Stimulated activated naive B cell treated with anti-CD40 and anti-IgM and Interleukin-4, amounts not matched to agents 10 μg/mL and 1 μg/mL and 100 μg/mL, for 72 hours (primary cell): ENCODE measurements around the gene MCIDAS.

Source experiments
- ATAC-seq, 2 donors: fragments of 150-1000 bp; cut with Tn5 transposase; replicated peaks; 2 replicates each; pipeline ENCODE4 v1.10.0; 2021; ENCODE audit warnings: moderate library complexity in 1 of 2
- DNase-seq: peaks from one replicate; pipeline ENCODE4 v3.0.0; 2021
- H3K27ac Mint-ChIP-seq: one replicate; pipeline ENCODE4 v1.8.0; 2022; ENCODE audit warnings: mild to moderate bottlenecking, mixed read lengths
- H3K27me3 Mint-ChIP-seq, 2 donors: one replicate each; pipeline ENCODE4 v1.8.0; 2022; ENCODE audit warnings: mixed read lengths in 2 of 2
- H3K36me3 Mint-ChIP-seq, 2 donors: one replicate each; pipeline ENCODE4 v1.8.0; 2022; ENCODE audit warnings: mixed read lengths in 2 of 2, mild to moderate bottlenecking in 1 of 2
- H3K4me1 Mint-ChIP-seq, 2 donors: one replicate each; pipeline ENCODE4 v1.8.0; 2022; ENCODE audit warnings: mixed read lengths in 2 of 2, mild to moderate bottlenecking in 1 of 2
- H3K4me3 Mint-ChIP-seq, 2 donors: one replicate each; pipeline ENCODE4 v1.8.0; 2022; ENCODE audit warnings: mild to moderate bottlenecking in 2 of 2, mixed read lengths in 2 of 2, moderate library complexity in 1 of 2
- H3K9me3 Mint-ChIP-seq, 2 donors: one replicate each; pipeline ENCODE4 v1.8.0; 2022; ENCODE audit warnings: mixed read lengths in 2 of 2, mild to moderate bottlenecking in 1 of 2

Gene MCIDAS

DNA sequence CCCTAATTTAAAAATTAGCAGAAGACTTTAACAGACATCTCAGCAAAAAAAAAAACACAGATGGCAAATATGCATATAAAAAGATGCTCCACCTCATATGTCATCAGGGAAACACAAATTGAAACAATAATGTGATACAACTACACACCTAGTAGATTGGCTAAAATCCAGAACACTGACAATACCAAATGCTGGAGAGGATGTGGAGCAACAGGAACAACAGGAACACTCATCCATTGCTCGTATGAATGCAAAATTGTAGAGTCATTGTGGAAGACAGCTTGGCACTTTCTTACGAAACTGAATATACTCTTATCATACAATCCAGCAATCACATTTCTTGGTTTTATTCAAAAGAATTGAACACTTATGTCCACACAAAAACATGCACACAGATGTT is 22.1 kb downstream of the MCIDAS start:
- H3K27me3 Mint-ChIP-seq: peaks cover 42 to 43% of the 10 kb centered on the region in 2 donors
- H3K9me3 Mint-ChIP-seq: peaks cover 0 to 4% of the 10 kb centered on the region in 2 donors
- DNase-seq (no peak), ATAC-seq (no peak)
- no peaks in the 10 kb centered on the region for H3K36me3 Mint-ChIP-seq
- no peak overlapping the region for H3K4me3 Mint-ChIP-seq
- peaks cover 0 to 2% of the 10 kb centered on the region in 2 donors for H3K4me1 Mint-ChIP-seq
- H3K27ac Mint-ChIP-seq: no peak overlapping the region

DNA sequence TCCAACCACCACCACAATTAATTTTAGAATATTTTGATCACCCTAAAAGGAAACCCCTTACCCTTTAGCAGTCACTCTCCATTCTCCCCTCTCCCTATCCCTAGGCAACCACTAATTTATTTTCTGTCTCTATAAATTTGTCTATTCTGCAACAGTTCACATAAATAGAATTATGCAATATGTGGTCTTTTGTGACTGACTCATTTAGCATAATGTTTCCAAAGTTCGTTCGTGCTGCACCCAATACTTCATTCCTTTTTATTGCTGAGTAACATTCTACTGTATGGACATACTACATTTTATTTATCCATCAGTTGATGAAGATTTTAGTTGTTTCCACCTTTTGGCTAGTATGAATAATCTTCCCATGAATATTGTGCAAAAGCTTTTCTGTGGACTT is 36.0 kb downstream of the MCIDAS start:
- ATAC-seq (no peak), DNase-seq (no peak)
- Mint-ChIP-seq H3K36me3 (no peaks in the 10 kb centered on the region), H3K4me1 (no peaks in the 10 kb centered on the region), H3K27ac (no peak overlapping the region), H3K4me3 (no peak overlapping the region), H3K27me3 (peaks cover 42 to 46% of the 10 kb centered on the region in 2 donors), H3K9me3 (no peaks in the 10 kb centered on the region)

DNA sequence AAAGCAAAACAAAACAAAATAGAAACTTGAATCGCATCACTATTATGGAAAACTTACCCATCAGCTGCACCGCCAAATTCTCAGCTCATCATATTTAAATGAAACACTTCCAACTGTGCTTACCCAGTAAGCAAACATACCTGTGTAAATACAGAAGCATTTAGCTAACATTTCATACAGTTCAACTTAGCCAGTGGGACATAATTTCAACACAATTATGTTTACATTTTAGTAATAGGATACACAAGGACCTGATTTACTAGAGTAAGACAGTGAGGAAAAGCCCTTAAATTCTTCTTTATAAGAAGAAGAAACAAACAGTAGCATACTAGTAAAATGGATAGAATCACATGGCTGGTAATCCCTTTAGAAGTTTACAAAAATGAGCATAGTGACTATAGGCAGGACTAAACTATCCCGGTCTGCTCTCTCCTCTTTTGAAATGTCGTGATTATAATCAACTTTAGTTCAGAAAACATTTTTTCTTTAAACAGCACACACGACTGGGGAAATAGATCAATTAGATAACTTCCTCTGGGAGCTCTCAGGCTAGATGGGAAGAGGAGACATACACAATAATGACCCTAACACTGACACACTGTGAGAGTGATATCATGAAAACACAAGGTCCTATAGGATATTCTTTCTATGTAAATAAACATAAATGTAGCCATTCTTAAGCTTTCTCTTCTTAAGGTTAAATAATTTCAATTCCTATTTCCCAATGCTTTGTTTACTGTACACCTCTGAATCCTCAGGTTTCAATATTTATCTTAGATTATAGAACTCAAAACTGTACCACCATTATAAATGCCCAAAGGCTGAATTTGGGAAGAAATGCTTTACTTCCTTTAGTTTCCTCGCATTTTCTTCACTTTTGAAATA is 38.2 kb downstream of the MCIDAS start:
- Mint-ChIP-seq H3K36me3 (no peaks in the 10 kb centered on the region), H3K9me3 (no peaks in the 10 kb centered on the region), H3K4me1 (no peaks in the 10 kb centered on the region), H3K27ac (no peak overlapping the region), H3K4me3 (no peak overlapping the region), H3K27me3 (peaks cover 40 to 60% of the 10 kb centered on the region in 2 donors)
- no peak for ATAC-seq
- DNase-seq: no peak

DNA sequence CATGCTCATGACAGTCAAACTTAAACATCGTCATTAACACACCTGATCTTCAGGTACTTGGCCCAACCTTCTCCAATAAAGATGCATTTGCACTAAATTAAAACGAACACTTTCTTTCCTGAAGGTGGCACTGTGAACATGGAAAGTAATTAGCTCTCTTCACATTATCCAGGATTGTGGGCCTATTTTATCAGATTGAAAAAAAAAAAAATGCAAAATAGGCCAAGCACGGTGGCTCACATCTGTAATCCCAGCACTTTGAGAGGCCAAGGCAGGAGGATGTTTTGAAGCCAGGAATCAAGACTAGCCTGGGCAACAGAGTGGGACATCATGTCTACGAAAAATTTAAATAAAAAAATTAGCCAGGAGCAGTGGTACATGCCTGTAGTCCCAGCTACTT is 39.7 kb downstream of the MCIDAS start:
- Mint-ChIP-seq H3K4me1 (no peaks in the 10 kb centered on the region), H3K27me3 (peaks cover 34 to 52% of the 10 kb centered on the region in 2 donors), H3K4me3 (no peak overlapping the region), H3K36me3 (no peaks in the 10 kb centered on the region), H3K27ac (no peak overlapping the region), H3K9me3 (no peaks in the 10 kb centered on the region)
- ATAC-seq (no peak), DNase-seq (no peak)

DNA sequence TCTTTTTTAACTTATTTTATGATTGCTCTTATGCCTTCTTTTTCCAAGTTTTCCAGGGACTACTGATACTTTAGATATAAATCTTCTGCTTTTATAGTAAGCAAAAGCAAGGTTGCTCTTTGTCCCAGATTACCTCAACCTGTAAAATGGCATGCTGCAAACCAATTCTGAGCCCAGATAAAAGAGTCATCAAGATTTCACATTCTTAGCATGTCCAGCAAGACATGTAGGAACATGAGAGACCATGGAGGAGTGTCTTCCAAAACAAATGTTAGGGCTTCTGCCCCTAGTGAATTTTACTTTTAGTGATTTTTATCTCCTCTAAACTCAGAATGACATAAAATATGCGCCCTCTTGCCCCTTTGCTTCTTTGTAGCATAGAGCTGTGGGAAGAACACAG is 47.1 kb downstream of the MCIDAS start:
- peaks cover 54 to 77% of the 10 kb centered on the region in 2 donors for H3K27me3 Mint-ChIP-seq
- peaks cover 4 to 5% of the 10 kb centered on the region in 2 donors for H3K9me3 Mint-ChIP-seq
- no peak overlapping the region for H3K4me3 Mint-ChIP-seq
- no peak overlapping the region for H3K27ac Mint-ChIP-seq
- H3K4me1 Mint-ChIP-seq: peaks cover 15 to 23% of the 10 kb centered on the region in 2 donors
- no peak for ATAC-seq
- H3K36me3 Mint-ChIP-seq: peaks cover 0 to 2% of the 10 kb centered on the region in 2 donors
- DNase-seq: no peak

DNA sequence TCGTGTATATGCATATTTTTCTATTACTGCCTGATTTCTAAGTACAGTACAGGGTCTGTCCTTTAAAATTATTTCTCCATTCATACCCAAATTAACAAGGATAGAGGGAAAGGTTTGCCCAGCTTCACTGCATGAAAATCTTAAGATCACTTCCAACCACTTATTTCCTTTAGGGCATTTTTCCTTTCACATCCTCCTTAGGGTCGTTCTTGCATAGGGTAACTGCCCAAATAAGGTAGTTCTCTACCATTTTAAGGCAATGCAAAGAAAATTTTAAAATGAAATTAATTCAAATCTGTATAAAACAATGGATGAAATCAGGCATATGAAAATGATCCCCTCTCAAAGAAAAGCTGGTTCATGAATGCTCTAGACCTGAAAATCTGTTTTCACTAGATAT is 50.0 kb downstream of the MCIDAS start:
- H3K27ac Mint-ChIP-seq: no peak overlapping the region
- DNase-seq: no peak
- peaks cover 0 to 2% of the 10 kb centered on the region in 2 donors for H3K36me3 Mint-ChIP-seq
- no peak for ATAC-seq
- H3K27me3 Mint-ChIP-seq: peaks cover 60 to 84% of the 10 kb centered on the region in 2 donors
- peak overlapping the region in 1 of 2 donors; percentile 80 for H3K4me3 Mint-ChIP-seq
- H3K4me1 Mint-ChIP-seq: peaks cover 27 to 41% of the 10 kb centered on the region in 2 donors
- peaks cover 4 to 5% of the 10 kb centered on the region in 2 donors for H3K9me3 Mint-ChIP-seq

- H3K4me3 Mint-ChIP-seq: peak overlapping the region; percentile 48 to 80
- H3K4me1 Mint-ChIP-seq: peaks cover 27 to 41% of the 10 kb centered on the region in 2 donors
- no peak overlapping the region for H3K27ac Mint-ChIP-seq
- ATAC-seq (no peak), DNase-seq (no peak)
- peaks cover 55 to 76% of the 10 kb centered on the region in 2 donors for H3K27me3 Mint-ChIP-seq
- H3K36me3 Mint-ChIP-seq: peaks cover 0 to 2% of the 10 kb centered on the region in 2 donors
- peaks cover 4 to 5% of the 10 kb centered on the region in 2 donors for H3K9me3 Mint-ChIP-seq
Measured at GRCh38 chr5:55176176-55176818, 50.8 kb downstream of the MCIDAS start.

DNA sequence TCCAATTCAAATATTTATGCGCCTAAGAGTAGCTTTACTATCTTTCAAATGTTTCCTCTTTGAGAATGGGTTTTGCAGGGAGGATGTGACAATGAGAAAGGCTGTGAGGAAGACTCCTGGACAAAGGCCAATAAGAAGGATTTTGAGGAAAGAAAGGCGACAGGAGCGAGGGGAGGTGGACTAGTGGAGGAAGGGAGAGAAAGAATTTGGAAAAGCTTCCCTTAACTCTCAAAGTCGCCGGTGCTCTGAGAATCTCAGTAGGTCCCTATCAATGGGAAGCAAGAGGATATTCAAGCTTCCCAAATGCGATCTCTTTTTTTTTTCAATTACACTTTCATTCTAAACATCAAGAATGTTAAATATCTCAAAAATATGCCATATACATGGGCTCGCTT is 51.3 kb downstream of the MCIDAS start:
- no peak overlapping the region for H3K27ac Mint-ChIP-seq
- H3K27me3 Mint-ChIP-seq: peaks cover 50 to 71% of the 10 kb centered on the region in 2 donors
- peaks cover 0 to 2% of the 10 kb centered on the region in 2 donors for H3K36me3 Mint-ChIP-seq
- peaks cover 27 to 41% of the 10 kb centered on the region in 2 donors for H3K4me1 Mint-ChIP-seq
- H3K4me3 Mint-ChIP-seq: peak overlapping the region; percentile 66 to 80
- DNase-seq: no peak
- peaks cover 4 to 5% of the 10 kb centered on the region in 2 donors for H3K9me3 Mint-ChIP-seq
- no peak for ATAC-seq

- Mint-ChIP-seq H3K27ac (no peak overlapping the region), H3K36me3 (peaks cover 0 to 2% of the 10 kb centered on the region in 2 donors), H3K4me1 (peaks cover 27 to 41% of the 10 kb centered on the region in 2 donors), H3K4me3 (peak overlapping the region; percentile 82 to 86), H3K27me3 (peaks cover 44 to 56% of the 10 kb centered on the region in 2 donors), H3K9me3 (peaks cover 4 to 5% of the 10 kb centered on the region in 2 donors)
- DNase-seq (no peak), ATAC-seq (peak; percentile 22)
Measured at GRCh38 chr5:55173687-55174230, 53.4 kb downstream of the MCIDAS start.

DNA sequence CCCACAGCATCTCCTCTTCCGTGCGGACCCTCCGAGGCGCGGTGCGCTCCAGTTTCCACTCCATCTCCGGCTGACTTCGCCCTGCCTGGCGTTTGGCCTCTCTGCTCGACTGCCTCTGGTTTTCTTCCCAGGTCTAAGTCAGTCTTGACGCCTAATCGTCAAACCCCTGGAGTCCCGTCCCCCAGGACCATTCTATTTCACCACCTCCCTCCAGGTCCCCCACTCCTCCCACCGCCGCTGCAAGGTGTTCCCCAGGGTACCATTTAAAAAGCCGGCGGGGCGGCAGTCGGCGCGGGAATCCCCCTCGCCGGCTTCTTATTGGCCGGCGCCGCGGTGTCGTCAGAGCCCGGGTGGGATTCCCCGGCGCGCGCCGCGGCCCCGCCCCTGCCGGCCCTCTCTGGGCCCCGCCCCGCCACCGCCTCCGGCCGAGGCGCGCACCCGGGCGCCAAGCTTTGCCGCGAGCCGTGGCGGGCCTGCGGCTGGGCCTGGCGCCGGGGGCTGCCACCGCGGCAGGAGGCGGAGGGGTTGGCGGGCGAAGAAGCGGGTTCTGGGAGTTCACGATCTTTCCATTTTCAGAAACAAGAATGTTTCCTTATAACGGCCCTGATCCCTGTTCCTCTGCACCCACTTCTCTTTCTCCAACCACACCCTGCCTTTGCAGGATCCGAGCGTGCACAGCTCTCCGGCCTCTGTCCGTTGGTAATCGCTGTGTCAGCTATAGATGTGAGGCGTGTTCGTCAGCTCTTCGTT is 54.0 kb downstream of the MCIDAS start, which contains the start of gene CDC20B:
CDC20B (minus strand) TSS at position 241 of the 750 bp plus-strand sequence; CDS start at position 64, 177 bp downstream.
- H3K36me3 Mint-ChIP-seq: peaks cover 0 to under 1% of the 10 kb centered on the region in 2 donors
- H3K9me3 Mint-ChIP-seq: peaks cover 4% of the 10 kb centered on the region in 2 donors
- ATAC-seq (peak; percentile 84 to 92), DNase-seq (peak; percentile 65)
- peak within 1 kb of the TSS; percentile 51 for H3K27ac Mint-ChIP-seq
- H3K27me3 Mint-ChIP-seq: peaks cover 45 to 49% of the 10 kb centered on the region in 2 donors
- H3K4me3 Mint-ChIP-seq: peak within 1 kb of the TSS; percentile 89 to 90
- peaks cover 27 to 41% of the 10 kb centered on the region in 2 donors for H3K4me1 Mint-ChIP-seq

- peak overlapping the region; percentile 89 to 90 for H3K4me3 Mint-ChIP-seq
- ATAC-seq: peak; percentile 76 to 77
- no peaks in the 10 kb centered on the region for H3K36me3 Mint-ChIP-seq
- peak; percentile 46 for DNase-seq
- H3K4me1 Mint-ChIP-seq: peaks cover 23 to 36% of the 10 kb centered on the region in 2 donors
- H3K27me3 Mint-ChIP-seq: peaks cover 41 to 42% of the 10 kb centered on the region in 2 donors
- H3K9me3 Mint-ChIP-seq: no peaks in the 10 kb centered on the region
- H3K27ac Mint-ChIP-seq: no peak overlapping the region
Measured at GRCh38 chr5:55172051-55172899, 54.8 kb downstream of the MCIDAS start.

DNA sequence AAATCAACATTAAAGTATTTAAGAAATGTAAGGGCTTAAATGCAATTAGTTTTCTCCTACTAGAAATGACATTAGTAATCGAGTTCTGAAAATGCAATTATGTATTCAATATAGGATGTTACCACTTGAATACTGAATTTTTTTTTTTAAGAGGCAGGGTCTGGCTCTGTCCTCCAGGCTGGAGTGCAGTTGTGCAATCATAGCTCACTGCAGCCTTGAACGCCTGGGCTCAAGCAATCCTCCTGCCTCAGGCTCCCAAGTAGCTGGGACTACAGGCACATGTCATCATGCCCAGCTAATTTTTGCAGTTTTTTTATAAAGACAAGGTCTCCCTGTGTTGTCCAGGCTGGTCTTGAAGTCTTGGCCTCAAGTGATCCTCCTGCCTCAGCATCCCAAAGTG is 55.6 kb downstream of the MCIDAS start:
- DNase-seq (no peak), ATAC-seq (no peak)
- Mint-ChIP-seq H3K36me3 (no peaks in the 10 kb centered on the region), H3K27me3 (peaks cover 39 to 40% of the 10 kb centered on the region in 2 donors), H3K4me3 (no peak overlapping the region), H3K9me3 (no peaks in the 10 kb centered on the region), H3K4me1 (peaks cover 18 to 28% of the 10 kb centered on the region in 2 donors), H3K27ac (no peak overlapping the region)
